IMR-90 (cell line): Measurements from ENCODE around the gene ABHD16B. TPM values are rescaled to one million over a fixed set of nuclear protein-coding genes. Genes with fewer than 3 reads are reported as not detected.

Source experiments
- ATAC-seq: fragments of 200-7000 bp; cut with Tn5 transposase; 2 replicates; pipeline ENCODE4 v1.9.1; 2020; ENCODE audit warnings: low read depth, mild to moderate bottlenecking, moderate library complexity
- BruUV-seq: library from RNA; stranded (reverse); fragments of 400-500 nt; replicated peaks from 2 replicates; lab custom pipeline; 2021; lab: Mats Ljungman, UMichigan
- CTCF ChIA-PET: fragments of 300-600 bp; formaldehyde crosslinking; extraction: SDS; loops from one replicate; lab custom pipeline; 2021; ENCODE audit warnings: antibody characterized with exemption; lab: Yijun Ruan, JAX
- POLR2A ChIA-PET: fragments of 300-600 bp; sonication (Branson Sonifier 250); formaldehyde crosslinking; loops from one replicate; lab custom pipeline; 2022; ENCODE audit warnings: antibody characterized with exemption; ENCODE audit not compliant: unreplicated experiment; lab: Charles Lee
- DNase-seq: peaks from one replicate; pipeline ENCODE4 v3.0.0; 2013
- H2AFZ ChIP-seq: replicated peaks from 2 replicates; pipeline ENCODE3; 2013; ENCODE audit warnings: low read length, mild to moderate bottlenecking; ENCODE audit not compliant: poor library complexity
- H2AK5ac ChIP-seq: 2 replicates; pipeline ENCODE4 v1.6.1; 2013; ENCODE audit warnings: low read depth, low read length, inconsistent platforms
- H2AK9ac ChIP-seq: replicated peaks from 2 replicates; pipeline ENCODE3; 2013; ENCODE audit warnings: mild to moderate bottlenecking, low read depth, low read length, moderate library complexity; ENCODE audit not compliant: poor library complexity
- H2BK120ac ChIP-seq: 2 replicates; pipeline ENCODE4 v1.6.1; 2013; ENCODE audit warnings: low read depth, low read length, inconsistent platforms
- H2BK15ac ChIP-seq: 3 replicates; pipeline ENCODE4 v1.6.1; 2013; ENCODE audit warnings: low read depth, low read length, inconsistent platforms
- H2BK20ac ChIP-seq: 2 replicates; pipeline ENCODE4 v1.6.1; 2013; ENCODE audit warnings: low read depth, mild to moderate bottlenecking, inconsistent platforms, low read length, moderate library complexity
- H2BK5ac ChIP-seq: 2 replicates; pipeline ENCODE4 v1.6.1; 2013; ENCODE audit warnings: mild to moderate bottlenecking, low read depth, low read length, inconsistent platforms; ENCODE audit not compliant: poor library complexity, severe bottlenecking
- H3K14ac ChIP-seq: replicated peaks from 2 replicates; pipeline ENCODE4 v1.6.1; 2013; ENCODE audit warnings: low read depth, low read length, inconsistent platforms
- H3K18ac ChIP-seq: 2 replicates; pipeline ENCODE4 v1.6.1; 2013; ENCODE audit warnings: low read depth, low read length, control low read depth
- H3K23ac ChIP-seq: 2 replicates; pipeline ENCODE4 v1.6.1; 2013; ENCODE audit warnings: low read depth, low read length, inconsistent platforms
- H3K27ac ChIP-seq: 2 replicates; pipeline ENCODE4 v1.5.1; 2013; ENCODE audit warnings: mild to moderate bottlenecking, control low read depth, low read length; ENCODE audit not compliant: insufficient read depth
- H3K27me3 ChIP-seq: 2 replicates; pipeline ENCODE4 v1.6.1; 2013; ENCODE audit warnings: low read length; ENCODE audit not compliant: control insufficient read depth, insufficient read depth
- H3K36me3 ChIP-seq: 2 replicates; pipeline ENCODE4 v1.6.1; 2013; ENCODE audit warnings: low read length, mixed read lengths; ENCODE audit not compliant: control insufficient read depth, insufficient read depth
- H3K4ac ChIP-seq: 2 replicates; pipeline ENCODE4 v1.6.1; 2013; ENCODE audit warnings: low read depth, low read length, inconsistent platforms
- H3K4me1 ChIP-seq: 2 replicates; pipeline ENCODE4 v1.6.1; 2013; ENCODE audit warnings: low read length, mixed read lengths; ENCODE audit not compliant: control insufficient read depth, insufficient read depth
- H3K4me2 ChIP-seq: 2 replicates; pipeline ENCODE4 v1.6.1; 2013; ENCODE audit warnings: low read depth, mild to moderate bottlenecking, control low read depth, low read length, moderate library complexity
- H3K4me3 ChIP-seq: 2 replicates; pipeline ENCODE4 v1.5.1; 2013; ENCODE audit warnings: low read depth, mild to moderate bottlenecking, control low read depth, low read length, moderate library complexity; ENCODE audit not compliant: insufficient read depth
- H3K56ac ChIP-seq: 2 replicates; pipeline ENCODE4 v1.6.1; 2013; ENCODE audit warnings: low read length, inconsistent platforms; ENCODE audit not compliant: insufficient read depth; ENCODE audit errors: extremely low read depth
- H3K79me1 ChIP-seq, 2 experiments: 2 replicates each; pipeline ENCODE4 v1.6.1; 2013; ENCODE audit warnings: low read length in 2 of 2, inconsistent platforms in 1 of 2, low read depth in 1 of 2
- H3K9ac ChIP-seq: 2 replicates; pipeline ENCODE4 v1.6.1; 2013; ENCODE audit warnings: low read depth, low read length, control low read depth
- H3K9me1 ChIP-seq: 2 replicates; pipeline ENCODE4 v1.6.1; 2013; ENCODE audit warnings: low read length, inconsistent platforms; ENCODE audit not compliant: insufficient read depth
- H3K9me3 ChIP-seq: 2 replicates; pipeline ENCODE4 v1.6.1; 2013; ENCODE audit warnings: low read length; ENCODE audit not compliant: control insufficient read depth, insufficient read depth
- H4K20me1 ChIP-seq: 2 replicates; pipeline ENCODE4 v1.6.1; 2013; ENCODE audit warnings: low read length, inconsistent platforms; ENCODE audit not compliant: insufficient read depth
- H4K5ac ChIP-seq: 2 replicates; pipeline ENCODE4 v1.6.1; 2013; ENCODE audit warnings: mild to moderate bottlenecking, low read depth, low read length, control low read depth
- H4K8ac ChIP-seq, 2 experiments: 2 replicates each; pipeline ENCODE4 v1.6.1; 2013; ENCODE audit warnings: low read depth in 2 of 2, low read length in 2 of 2, control low read depth in 1 of 2, inconsistent platforms in 1 of 2
- H4K91ac ChIP-seq: 2 replicates; pipeline ENCODE4 v1.6.1; 2013; ENCODE audit warnings: low read depth, low read length, inconsistent platforms; ENCODE audit not compliant: insufficient read depth
- BHLHE40 ChIP-seq: fragments of 150-350 bp; IDR thresholded peaks from 2 replicates; pipeline ENCODE4 v1.6.1; 2016; ENCODE audit warnings: mild to moderate bottlenecking, low read depth, low read length
- CEBPB ChIP-seq: IDR thresholded peaks from 2 replicates; pipeline ENCODE4 v1.6.1; 2012; ENCODE audit warnings: low read depth, low read length, improper control_type of control experiment
- CTCF ChIP-seq: conservative IDR thresholded peaks from 2 replicates; pipeline ENCODE4 v1.5.1; 2012; ENCODE audit warnings: mild to moderate bottlenecking, low read depth, low read length, improper control_type of control experiment
- FOS ChIP-seq: fragments of 150-350 bp; IDR thresholded peaks from 2 replicates; pipeline ENCODE4 v1.6.1; 2016; ENCODE audit warnings: low read depth, low read length
- MAFK ChIP-seq: IDR thresholded peaks from 2 replicates; pipeline ENCODE4 v1.6.1; 2012; ENCODE audit warnings: low read depth, low read length, improper control_type of control experiment
- MXI1 ChIP-seq: IDR thresholded peaks from 2 replicates; pipeline ENCODE4 v1.6.1; 2012; ENCODE audit warnings: low read depth, mild to moderate bottlenecking, low read length, moderate library complexity, borderline replicate concordance
- NFE2L2 ChIP-seq: fragments of 150-350 bp; IDR thresholded peaks from 2 replicates; pipeline ENCODE4 v1.6.1; 2016; ENCODE audit warnings: low read depth, mild to moderate bottlenecking, low read length
- POLR2A ChIP-seq: IDR thresholded peaks from 2 replicates; pipeline ENCODE4 v1.6.1; 2012; ENCODE audit warnings: mild to moderate bottlenecking, low read depth, low read length
- RAD21 ChIP-seq: IDR thresholded peaks from 2 replicates; pipeline ENCODE4 v1.6.1; 2012; ENCODE audit warnings: low read length, improper control_type of control experiment
- RCOR1 ChIP-seq: IDR thresholded peaks from 2 replicates; pipeline ENCODE4 v1.6.1; 2012; ENCODE audit warnings: mild to moderate bottlenecking, low read length, improper control_type of control experiment; ENCODE audit not compliant: insufficient replicate concordance
- SMC3 ChIP-seq: fragments of 150-350 bp; IDR thresholded peaks from 2 replicates; pipeline ENCODE4 v1.6.1; 2016; ENCODE audit warnings: low read depth, mild to moderate bottlenecking, antibody characterized with exemption, low read length, moderate library complexity
- WGBS, 2 experiments: methylation state at CpG; one replicate each; pipeline versions ENCODE4 v1.1.5 to v1.1.7; 2013; ENCODE audit warnings: missing lambda C conversion rate in 2 of 2; ENCODE audit not compliant: insufficient read length in 1 of 2; ENCODE audit errors: extremely low coverage in 2 of 2; 5-methylcytosine and 5-hydroxymethylcytosine counted together
- dilution Hi-C: fragments of 300-500 bp; cut with HindIII; formaldehyde crosslinking; loops from one replicate; pipeline ENCODE4 v1.14.3; 2018; ENCODE audit warnings: low sequenced_read_pairs; ENCODE audit not compliant: unreplicated experiment
- in situ Hi-C: fragments of 300-500 bp; cut with MboI; formaldehyde crosslinking; loops from 3 replicates; pipeline ENCODE4 v1.14.3; 2019; ENCODE audit warnings: low sequenced_read_pairs, inconsistent platforms, mixed read lengths
- intact Hi-C: fragments of 100-400 bp; cut with micrococcal nuclease; formaldehyde crosslinking; loops from 2 replicates; pipeline ENCODE4 v1.10.0; 2022
- polyA plus RNA-seq, 3 experiments: library from polyadenylated mRNA; depleted of rRNA; stranded (reverse); fragments of >200 nt; gene quantifications; 2 replicates each; pipeline ENCODE4 v1.2.3, GENCODE V29; 2012; ENCODE audit warnings: low replicate concordance in 1 of 3
- total RNA-seq: library from RNA; depleted of rRNA; stranded (reverse); fragments of >200 nt; gene quantifications from 2 replicates; pipeline ENCODE4 v1.2.3, GENCODE V29; 2012
- TF ChIP-seq, protein P1 (sequence below): fragments of 150-350 bp; IDR thresholded peaks from 2 replicates; pipeline ENCODE4 v1.6.1; 2016; ENCODE audit warnings: low read depth, mild to moderate bottlenecking, low read length, moderate library complexity, borderline replicate concordance
- TF ChIP-seq, protein P2 (sequence below): fragments of 150-350 bp; IDR thresholded peaks from 2 replicates; pipeline ENCODE4 v1.6.1; 2017; ENCODE audit warnings: mild to moderate bottlenecking, antibody characterized with exemption, low read length, low read depth

The ABHD16B gene
- total and polyA plus RNA-seq, 2 of the 4 experiments (the other 2 are of a cell fraction) = 0.05 TPM; not detected in 1

GRCh38 chr20:63844511-63844991 lies 16.7 kb upstream of the ABHD16B start:
- Histone ChIP-seq H2AK9ac (peak overlapping the region; percentile 50), H3K36me3 (no peaks in the 10 kb centered on the region), H3K23ac (no peak overlapping the region), H2BK15ac (no peak overlapping the region), H2BK120ac (no peak overlapping the region), H3K9me1 (0 out of 2 replicates have a peak, but pooled peaks cover 5% of the 10 kb centered on the region), H3K4ac (no peak overlapping the region), H3K56ac (no peak overlapping the region), H3K18ac (no peak overlapping the region), H3K4me1 (peaks cover 8% of the 10 kb centered on the region), H2BK5ac (no peak overlapping the region), H2AK5ac (no peak overlapping the region), H3K27ac (no peak overlapping the region), H3K79me1 (no peaks in the 10 kb centered on the region), H3K4me2 (no peak overlapping the region), H4K8ac (no peak overlapping the region), H3K27me3 (peaks cover 6% of the 10 kb centered on the region), H4K91ac (no peak overlapping the region), H3K4me3 (no peak overlapping the region), H3K9ac (no peak overlapping the region), H3K9me3 (no peaks in the 10 kb centered on the region), H2BK20ac (no peak overlapping the region), H2AFZ (no peak overlapping the region), H4K20me1 (no peaks in the 10 kb centered on the region), H4K5ac (no peak overlapping the region), H3K14ac (no peak overlapping the region)
- BruUV-seq = no TSS peak
- ATAC-seq (no peak), DNase-seq (no peak)
- TF ChIP-seq SMC3 (no peak), MAFK (no peak), MXI1 (no peak), FOS (no peak), NFE2L2 (no peak), RAD21 (no peak), RCOR1 (no peak), CTCF (no peak), POLR2A (no peak), CEBPB (no peak), BHLHE40 (no peak)
- TF ChIP-seq, protein P1, sequence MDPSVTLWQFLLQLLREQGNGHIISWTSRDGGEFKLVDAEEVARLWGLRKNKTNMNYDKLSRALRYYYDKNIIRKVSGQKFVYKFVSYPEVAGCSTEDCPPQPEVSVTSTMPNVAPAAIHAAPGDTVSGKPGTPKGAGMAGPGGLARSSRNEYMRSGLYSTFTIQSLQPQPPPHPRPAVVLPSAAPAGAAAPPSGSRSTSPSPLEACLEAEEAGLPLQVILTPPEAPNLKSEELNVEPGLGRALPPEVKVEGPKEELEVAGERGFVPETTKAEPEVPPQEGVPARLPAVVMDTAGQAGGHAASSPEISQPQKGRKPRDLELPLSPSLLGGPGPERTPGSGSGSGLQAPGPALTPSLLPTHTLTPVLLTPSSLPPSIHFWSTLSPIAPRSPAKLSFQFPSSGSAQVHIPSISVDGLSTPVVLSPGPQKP = no peak
- TF ChIP-seq, protein P2, sequence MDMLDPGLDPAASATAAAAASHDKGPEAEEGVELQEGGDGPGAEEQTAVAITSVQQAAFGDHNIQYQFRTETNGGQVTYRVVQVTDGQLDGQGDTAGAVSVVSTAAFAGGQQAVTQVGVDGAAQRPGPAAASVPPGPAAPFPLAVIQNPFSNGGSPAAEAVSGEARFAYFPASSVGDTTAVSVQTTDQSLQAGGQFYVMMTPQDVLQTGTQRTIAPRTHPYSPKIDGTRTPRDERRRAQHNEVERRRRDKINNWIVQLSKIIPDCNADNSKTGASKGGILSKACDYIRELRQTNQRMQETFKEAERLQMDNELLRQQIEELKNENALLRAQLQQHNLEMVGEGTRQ = no peak
- intact Hi-C loops (no loop called here), in situ Hi-C loops (no loop called here), dilution Hi-C loops (no loop called here)
- ChIA-PET POLR2A (no interaction called here), CTCF (no interaction called here)
- WGBS, 2 experiments = 100% methylated on average over 5 of the region's 9 CpGs; no CpG with 5 or more reads in 1 of the 2 experiments
